HEK293T (cell line): ENCODE measurements around the gene MTERF1.

Experiments
- CTCF ChIA-PET: fragments of 350-600 bp; formaldehyde crosslinking; extraction: SDS; loops from one replicate; lab custom pipeline; 2021; ENCODE audit warnings: antibody characterized with exemption, inconsistent platforms; lab: Yijun Ruan, JAX
- POLR2A ChIA-PET: fragments of 350-600 bp; formaldehyde crosslinking; extraction: SDS; loops from one replicate; lab custom pipeline; 2020; ENCODE audit warnings: antibody characterized with exemption, inconsistent platforms; lab: Yijun Ruan, JAX
- DNase-seq: peaks from one replicate; pipeline ENCODE4 v3.0.0; 2012; ENCODE audit warnings: mixed read lengths; ENCODE audit errors: extremely low spot score
- ARNT ChIP-seq: fragments of 450-650 bp; IDR thresholded peaks from 2 replicates; pipeline ENCODE4 v1.6.1; 2017; ENCODE audit warnings: mild to moderate bottlenecking
- BHLHE40 ChIP-seq: fragments of 450-650 bp; IDR thresholded peaks from 2 replicates; pipeline ENCODE4 v1.6.1; 2016; ENCODE audit warnings: mild to moderate bottlenecking, moderate library complexity, borderline replicate concordance
- CTBP1 ChIP-seq: fragments of 450-650 bp; IDR thresholded peaks from 2 replicates; pipeline ENCODE4 v1.6.1; 2016; ENCODE audit warnings: borderline replicate concordance
- ELF4 ChIP-seq: fragments of 450-650 bp; IDR thresholded peaks from 2 replicates; pipeline ENCODE4 v1.6.1; 2017; ENCODE audit warnings: antibody characterized with exemption
- FOXA1 ChIP-seq: fragments of 450-650 bp; IDR thresholded peaks from 2 replicates; pipeline ENCODE4 v1.6.1; 2016; ENCODE audit warnings: mild to moderate bottlenecking
- FOXK2 ChIP-seq: fragments of 450-650 bp; IDR thresholded peaks from 2 replicates; pipeline ENCODE4 v1.6.1; 2016; ENCODE audit warnings: mild to moderate bottlenecking
- FOXM1 ChIP-seq: fragments of 450-650 bp; IDR thresholded peaks from 2 replicates; pipeline ENCODE4 v1.6.1; 2017; ENCODE audit warnings: mild to moderate bottlenecking, borderline replicate concordance
- L3MBTL2 ChIP-seq: fragments of 450-650 bp; conservative IDR thresholded peaks from 2 replicates; pipeline ENCODE4 v1.6.1; 2016; ENCODE audit warnings: mild to moderate bottlenecking
- LEF1 ChIP-seq: fragments of 450-650 bp; IDR thresholded peaks from 2 replicates; pipeline ENCODE4 v1.6.1; 2017; ENCODE audit warnings: mild to moderate bottlenecking, borderline replicate concordance
- NFRKB ChIP-seq: fragments of 450-650 bp; IDR thresholded peaks from 2 replicates; pipeline ENCODE4 v1.6.1; 2016; ENCODE audit warnings: mild to moderate bottlenecking, moderate library complexity
- SP1 ChIP-seq: fragments of 450-650 bp; IDR thresholded peaks from 2 replicates; pipeline ENCODE4 v1.6.1; 2017
- SUZ12 ChIP-seq: fragments of 450-650 bp; IDR thresholded peaks from 2 replicates; pipeline ENCODE4 v1.6.1; 2016; ENCODE audit warnings: mild to moderate bottlenecking
- TARDBP ChIP-seq: fragments of 450-650 bp; IDR thresholded peaks from 2 replicates; pipeline ENCODE4 v1.6.1; 2016
- ZNF384 ChIP-seq: fragments of 450-650 bp; IDR thresholded peaks from 2 replicates; pipeline ENCODE4 v1.6.1; 2016
- TF ChIP-seq, protein P1 (sequence below): fragments of 450-650 bp; IDR thresholded peaks from 2 replicates; pipeline ENCODE4 v1.6.1; 2016

The MTERF1 gene

DNA sequence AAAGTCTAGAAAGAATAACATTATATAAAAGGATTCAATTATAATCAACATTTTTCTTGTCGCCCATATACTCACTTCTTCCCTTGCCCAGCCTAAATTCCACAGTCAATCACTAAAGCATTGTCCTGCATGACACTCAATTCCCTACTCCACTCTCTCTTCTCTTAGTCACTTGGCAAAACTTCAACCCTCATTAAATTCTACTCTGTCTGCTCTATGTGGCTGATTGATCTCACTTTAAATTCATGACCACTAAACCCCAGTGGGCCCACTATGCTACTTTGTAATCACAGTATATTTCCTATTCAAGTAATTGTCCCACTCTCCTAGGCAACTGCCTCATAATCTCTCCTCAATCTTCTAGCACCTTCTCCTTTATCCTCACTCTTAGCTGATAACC lies 54.1 kb downstream of the MTERF1 start:
- DNase-seq, result no peak
- POLR2A ChIA-PET, result no interaction called here
- CTCF ChIA-PET, result no interaction called here
- TF ChIP-seq CTBP1 (no peak), L3MBTL2 (no peak), NFRKB (no peak), SUZ12 (no peak), ARNT (no peak), BHLHE40 (no peak), LEF1 (no peak), SP1 (no peak), ELF4 (no peak), FOXM1 (no peak), FOXK2 (no peak)
- TF ChIP-seq, protein P1, sequence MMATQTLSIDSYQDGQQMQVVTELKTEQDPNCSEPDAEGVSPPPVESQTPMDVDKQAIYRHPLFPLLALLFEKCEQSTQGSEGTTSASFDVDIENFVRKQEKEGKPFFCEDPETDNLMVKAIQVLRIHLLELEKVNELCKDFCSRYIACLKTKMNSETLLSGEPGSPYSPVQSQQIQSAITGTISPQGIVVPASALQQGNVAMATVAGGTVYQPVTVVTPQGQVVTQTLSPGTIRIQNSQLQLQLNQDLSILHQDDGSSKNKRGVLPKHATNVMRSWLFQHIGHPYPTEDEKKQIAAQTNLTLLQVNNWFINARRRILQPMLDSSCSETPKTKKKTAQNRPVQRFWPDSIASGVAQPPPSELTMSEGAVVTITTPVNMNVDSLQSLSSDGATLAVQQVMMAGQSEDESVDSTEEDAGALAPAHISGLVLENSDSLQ, result no peak

DNA sequence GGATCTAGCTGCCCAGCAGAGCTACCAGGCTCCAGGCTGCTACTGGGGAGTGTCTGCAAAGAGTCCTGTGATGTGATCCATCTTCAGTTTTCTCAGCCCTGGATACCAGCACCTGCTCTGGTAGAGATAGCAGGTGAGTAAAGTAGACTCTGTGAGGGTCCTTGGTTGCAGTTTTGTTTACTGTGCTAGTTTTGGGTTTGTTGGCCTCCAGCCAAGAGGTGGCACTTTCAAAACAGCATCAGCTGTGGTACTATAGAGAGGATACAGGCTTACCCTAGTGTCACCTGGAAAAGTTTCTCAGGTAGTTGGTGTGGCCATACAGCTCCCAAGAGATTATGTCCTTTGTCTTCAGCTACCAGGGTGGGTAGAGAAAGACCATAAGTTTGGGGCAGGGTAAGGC lies 56.3 kb downstream of the MTERF1 start:
- CTCF ChIA-PET, result no interaction called here

More for the DNA sequence above, 56.3 kb downstream of the MTERF1 start:
- TF ChIP-seq CTBP1 (no peak), ZNF384 (no peak), TARDBP (no peak), LEF1 (no peak), ELF4 (no peak), NFRKB (no peak), SUZ12 (no peak), ARNT (no peak), FOXK2 (no peak), FOXM1 (no peak), L3MBTL2 (no peak), FOXA1 (no peak)
- TF ChIP-seq, protein P1, result no peak
- POLR2A ChIA-PET, result no interaction called here
- no peak for DNase-seq
